NCI-H2107 (cell line): ENCODE data around the gene ZNF689.
"Not testable (repeated sequence)": the region's sequence is repeated elsewhere in the genome, so short reads cannot be mapped to it uniquely, and the experiment has no call there.

Experiments
- DNase-seq: peaks from one replicate; lab custom pipeline; 2025; lab: John Stamatoyannopoulos, UW

ZNF689 gene

GRCh38 chr16:30609926-30610839 lies at the start of gene ZNF689:
Gene ZNF689 (minus strand): TSS chr16:30610389. CDS start chr16:30610041, 348 bp downstream.
- peak; percentile 97 for DNase-seq

DNA sequence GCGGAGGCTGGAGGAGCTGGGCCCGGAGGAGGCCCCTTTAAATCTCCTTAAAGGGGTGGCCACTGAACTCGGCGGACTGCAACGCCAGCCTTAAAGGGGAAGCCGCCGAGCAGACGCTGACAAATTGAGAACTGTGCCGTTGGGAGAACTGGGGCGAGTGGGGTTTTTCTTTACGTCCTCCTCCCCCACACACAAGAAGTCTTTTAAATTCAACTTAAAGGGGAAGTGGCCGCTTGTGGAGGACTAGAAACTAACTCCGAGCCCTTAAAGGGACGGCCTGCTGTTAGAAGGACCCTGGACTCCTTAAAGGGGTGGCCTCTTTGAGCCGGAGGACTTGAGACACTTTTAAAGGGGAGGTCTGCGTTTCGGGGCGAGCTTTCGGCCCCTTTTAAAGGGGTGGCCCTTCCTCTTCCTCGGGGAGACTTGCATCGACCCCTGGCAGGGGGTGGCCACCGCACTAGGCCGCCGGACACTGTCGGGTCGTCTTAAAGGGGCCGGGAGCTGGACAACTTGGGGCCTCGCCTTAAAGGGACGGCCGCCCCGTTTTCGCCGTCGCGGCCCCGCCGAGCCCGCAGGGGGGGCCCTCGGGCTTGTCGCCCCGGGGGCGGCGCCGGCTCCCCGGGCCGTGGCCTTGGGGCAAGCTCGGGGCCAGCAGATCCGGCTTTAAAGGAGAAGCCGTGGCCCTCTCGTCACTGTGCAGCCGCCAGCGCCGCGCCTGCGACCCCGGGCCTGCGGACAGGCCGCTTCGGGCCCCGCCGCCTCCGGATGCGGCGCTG lies 48.7 kb upstream of the ZNF689 start:
- DNase-seq = peak; percentile 73

- DNase-seq = peak; percentile 99
Observed at GRCh38 chr16:30657866-30658730, 47.9 kb upstream of the ZNF689 start, which contains the start of gene FBRS. Gene FBRS (plus strand): TSS chr16:30658431. CDS start chr16:30659519, 1,088 bp downstream.

GRCh38 chr16:30656974-30657865 lies 47.0 kb upstream of the ZNF689 start:
- no peak for DNase-seq

DNA sequence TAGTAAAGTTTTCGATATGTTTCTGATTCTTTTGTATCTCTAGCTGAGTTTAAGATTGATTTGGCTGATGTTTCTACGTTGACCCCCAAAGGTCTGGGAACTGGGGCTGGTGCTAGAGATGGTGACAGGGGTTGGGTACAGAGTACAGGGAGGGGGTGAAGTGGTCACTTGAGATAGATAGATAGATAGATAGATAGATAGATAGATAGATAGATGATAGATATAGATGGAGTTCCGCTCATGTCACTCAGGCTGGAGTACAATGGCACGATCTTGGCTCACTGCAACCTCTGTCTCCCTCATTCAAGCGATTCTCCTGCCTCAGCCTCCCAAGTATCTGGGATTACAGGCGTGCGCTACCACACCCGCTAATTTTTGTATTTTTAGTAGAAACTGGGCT lies 46.2 kb upstream of the ZNF689 start:
- no peak for DNase-seq

DNA sequence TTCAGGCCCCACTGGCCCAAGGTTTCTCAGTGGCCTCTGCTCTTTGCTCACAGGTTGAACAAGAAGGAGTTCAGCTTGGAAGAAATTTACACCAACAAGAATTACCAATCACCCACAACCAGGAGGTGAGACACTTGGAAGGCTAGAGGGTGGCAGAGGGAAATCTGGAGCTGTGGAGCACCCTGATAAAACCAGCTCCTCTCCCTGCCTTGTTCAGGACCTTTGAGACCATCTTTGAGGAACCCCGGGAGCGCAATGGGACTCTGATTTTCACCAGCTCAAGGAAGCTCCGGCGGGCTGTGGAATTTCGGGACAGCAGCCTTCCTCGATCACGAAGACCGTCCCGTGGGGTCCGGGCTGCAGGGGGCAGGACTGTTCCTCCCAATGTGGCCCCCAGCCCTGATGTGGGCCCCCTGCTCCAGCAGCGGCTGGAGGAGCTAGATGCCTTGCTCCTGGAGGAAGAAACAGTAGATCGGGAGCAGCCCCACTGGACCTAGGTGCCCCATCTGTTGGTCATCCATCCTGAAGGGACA lies 45.7 kb upstream of the ZNF689 start:
- DNase-seq = no peak

- DNase-seq = no peak
Observed at GRCh38 chr16:30654856-30655255, 44.7 kb upstream of the ZNF689 start.

DNA sequence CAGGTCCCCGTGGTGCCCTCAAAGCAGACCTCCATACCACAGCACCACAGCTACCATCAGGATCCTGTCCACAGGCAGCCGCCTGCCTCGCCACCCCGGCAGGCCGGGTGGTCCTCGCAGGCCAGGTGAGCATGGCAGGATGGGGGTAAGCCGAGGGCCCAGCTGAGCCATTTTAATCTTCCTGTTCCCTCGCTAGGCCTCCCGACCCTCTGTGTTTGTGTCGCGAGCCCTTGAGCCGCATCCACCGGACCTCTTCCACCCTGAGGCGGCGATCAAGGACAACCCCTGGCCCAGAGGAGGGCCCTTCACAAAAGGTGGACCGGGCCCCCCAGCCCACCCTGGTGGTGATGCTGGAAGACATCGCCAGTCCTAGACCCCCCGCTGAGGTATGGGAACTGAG lies 42.5 kb upstream of the ZNF689 start:
- DNase-seq = no peak

DNA sequence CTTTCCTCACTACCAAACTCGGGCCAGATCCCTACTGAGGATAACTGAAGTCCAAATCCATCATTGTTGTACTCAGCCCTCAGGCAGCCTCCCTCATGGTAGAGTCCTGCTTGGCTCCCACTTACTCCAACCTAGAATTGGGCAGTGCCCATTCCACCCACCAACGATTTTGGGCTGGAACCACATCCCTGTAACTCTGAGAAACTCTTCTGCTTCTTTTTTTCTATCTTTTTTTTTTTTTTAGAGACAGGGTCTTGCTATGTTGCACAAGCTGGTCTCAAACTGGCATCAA lies 41.8 kb upstream of the ZNF689 start:
- DNase-seq = no peak

DNA sequence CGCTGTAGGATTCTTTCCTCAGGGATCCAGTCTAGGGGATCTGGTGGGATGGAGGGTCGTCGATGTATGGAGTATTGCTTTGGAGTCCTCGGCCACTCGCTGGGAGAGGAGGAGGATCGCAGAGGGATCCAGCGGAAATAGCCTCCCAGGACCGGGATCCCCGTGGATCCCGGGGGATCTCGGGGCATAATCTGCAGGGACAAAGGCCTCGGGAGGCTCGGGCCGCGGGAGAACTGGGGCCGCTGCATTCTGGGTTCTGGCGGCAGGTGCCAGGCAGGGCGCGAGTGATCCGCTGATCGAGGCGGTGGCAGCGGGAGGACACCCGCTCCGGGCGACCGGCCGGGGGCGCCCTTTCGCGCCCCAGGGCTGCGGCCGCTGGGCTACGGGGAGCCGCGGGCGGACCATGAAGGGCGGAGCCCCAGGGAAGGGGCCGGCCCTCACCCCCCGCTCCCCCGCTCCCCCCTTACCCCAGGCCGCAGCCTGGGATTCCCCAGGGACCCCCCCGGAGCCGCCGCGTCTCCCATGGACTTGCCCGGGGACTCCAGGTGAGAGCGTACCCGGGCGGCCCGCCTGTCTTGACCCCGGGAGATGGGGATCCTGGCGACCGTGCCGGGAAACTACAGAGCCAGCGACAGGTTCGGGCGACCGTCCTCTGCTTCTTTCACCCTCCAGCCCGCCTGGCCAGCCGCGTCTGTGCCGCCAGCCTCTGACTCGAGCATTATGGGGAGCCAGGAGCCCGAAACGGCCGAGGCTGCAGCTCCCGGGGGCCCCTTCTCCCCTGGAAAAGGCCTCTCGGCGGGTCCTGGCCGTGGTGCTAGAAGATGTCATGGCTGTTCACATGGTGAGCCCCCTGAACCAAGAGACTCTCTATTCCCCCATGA lies 41.2 kb upstream of the ZNF689 start:
- peak; percentile 71 for DNase-seq

GRCh38 chr16:30650369-30651123 lies 40.4 kb upstream of the ZNF689 start, which contains the start of gene PRR14:
Gene PRR14 (plus strand): TSS chr16:30650960. CDS start chr16:30651646, 686 bp downstream.
- DNase-seq = peak; percentile 98

GRCh38 chr16:30649725-30650368 lies 39.7 kb upstream of the ZNF689 start:
- no peak for DNase-seq

- no peak for DNase-seq
Observed at GRCh38 chr16:30647274-30647571, 37.0 kb upstream of the ZNF689 start.

DNA sequence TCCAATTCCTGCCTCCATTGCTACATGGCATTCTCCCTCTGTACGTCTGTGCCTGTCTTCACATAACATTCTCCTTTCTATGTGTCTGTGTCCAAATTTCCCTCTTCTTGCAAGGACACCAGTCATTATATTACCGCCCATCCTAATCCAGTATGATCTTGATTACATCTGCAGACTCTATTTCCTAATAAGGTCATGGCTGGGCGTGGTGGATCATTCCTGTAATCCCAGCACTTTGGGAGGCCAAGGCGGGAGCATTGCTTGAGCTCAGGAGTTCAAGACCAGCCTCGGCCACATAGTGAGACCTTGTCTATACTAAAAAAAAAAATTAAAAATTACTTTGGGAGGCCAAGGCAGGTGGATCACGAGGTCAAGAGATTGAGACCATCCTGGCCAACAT lies 35.5 kb upstream of the ZNF689 start:
- no peak for DNase-seq

DNA sequence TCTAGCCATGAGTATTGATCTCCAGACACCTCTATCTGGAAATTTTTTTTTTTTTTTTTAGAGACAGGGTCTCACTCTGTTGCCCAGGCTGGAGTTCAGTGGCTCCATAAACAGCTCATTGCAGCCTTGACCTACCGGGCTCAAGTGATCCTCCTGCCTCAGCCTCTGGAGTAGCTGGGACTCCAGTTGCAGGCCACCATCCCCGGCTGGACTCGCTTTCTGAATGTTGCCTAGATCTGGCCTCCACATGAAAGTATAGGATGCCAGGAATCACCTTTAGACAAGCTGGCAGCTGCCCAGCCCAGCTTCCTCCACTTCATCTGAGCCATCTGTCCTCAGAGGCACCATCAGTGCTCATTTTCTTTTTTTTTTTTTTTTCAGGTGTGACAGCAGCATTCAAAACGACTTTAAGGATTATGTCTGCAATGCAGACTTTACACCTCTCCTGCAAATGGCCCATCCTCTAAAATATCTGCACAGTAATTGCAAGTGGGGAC lies 34.2 kb upstream of the ZNF689 start:
- DNase-seq = no peak

GRCh38 chr16:30641378-30641982 lies 31.3 kb upstream of the ZNF689 start:
- DNase-seq = no peak

DNA sequence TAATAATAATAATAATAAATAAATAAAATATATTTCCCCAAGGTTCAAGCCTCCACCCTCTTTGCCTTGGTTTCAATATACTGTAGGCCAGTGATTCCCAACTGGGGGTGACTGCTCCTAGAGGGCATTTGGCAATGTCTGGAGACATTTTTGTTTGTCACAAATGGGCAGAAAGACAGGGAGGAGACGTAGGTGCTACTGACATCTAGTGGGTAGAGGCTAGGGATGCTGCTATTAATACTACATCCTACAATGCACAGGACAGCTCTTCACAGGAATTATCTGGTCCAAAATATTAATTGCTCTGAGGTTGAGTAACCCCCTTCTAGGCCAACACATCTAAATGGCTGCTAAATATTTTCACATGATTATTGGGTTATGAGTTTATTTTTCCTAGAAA lies 27.8 kb upstream of the ZNF689 start:
- peak; percentile 39 for DNase-seq

- not testable (repeated sequence) for DNase-seq
Observed at GRCh38 chr16:30637139-30637538, 26.9 kb upstream of the ZNF689 start.
